ENCODE measurements around the gene HPCAL1. TPM values are rescaled to one million over a fixed set of nuclear protein-coding genes. Genes with fewer than 3 reads are reported as not detected.

The HPCAL1 gene
- total and polyA plus RNA-seq, 2 of the 8 experiments (the other 6 are each of a cell fraction or from before 2014, with no cell fraction given): 5.8 to 8.6 TPM

GRCh38 chr2:10356439-10356811 is 53.7 kb downstream of the HPCAL1 start:
- Histone ChIP-seq H2BK5ac (ENCODE audit: low read depth, low read length) (no peak overlapping the region), H3K4me1 (replicated peaks in 1 of 4; ENCODE audit: control insufficient read depth in 3 of 4, insufficient read depth in 4 of 4, low read length in 3 of 4) (no peaks in the 10 kb centered on the region), H2AK5ac (ENCODE audit: low read depth, low read length) (no peak overlapping the region; the same call in 1 of the 2 replicates), H4K5ac (ENCODE audit: insufficient read length, low read depth, low read length) (no peak overlapping the region), H2BK12ac (ENCODE audit: low read depth, low read length) (no peak overlapping the region), H3K27ac (ENCODE audit: low read depth, low read length) (no peak overlapping the region), H3K4ac (replicated peaks; ENCODE audit: insufficient read length, low read depth, low read length) (no peak overlapping the region), H3K79me1 (ENCODE audit: low read depth, low read length) (no peaks in the 10 kb centered on the region; the same call in 1 of the 2 replicates), H3K79me2 (ENCODE audit: control insufficient read depth in 1 of 2, insufficient read depth in 2 of 2, low read length in 2 of 2) (no peaks in the 10 kb centered on the region), H3K23ac (ENCODE audit: insufficient read length) (no peak overlapping the region), H3K9ac (replicated peaks in 1 of 4; ENCODE audit: extremely low read depth in 1 of 4, low read depth in 3 of 4, low read length in 3 of 4) (no peak overlapping the region), H3K9me3 (ENCODE audit: insufficient read depth in 2 of 2, low read depth in 1 of 2, low read length in 1 of 2) (no peaks in the 10 kb centered on the region), H4K91ac (replicated peaks; ENCODE audit: insufficient read length, low read length) (no peak overlapping the region), H2BK120ac (replicated peaks; ENCODE audit: low read depth, low read length) (no peak overlapping the region), H3K56ac (replicated peaks; ENCODE audit: insufficient read length, low read depth, low read length) (no peak overlapping the region), H3K36me3 (ENCODE audit: control insufficient read depth in 2 of 4, insufficient read depth in 4 of 4, low read length in 3 of 4) (no peaks in the 10 kb centered on the region), H3K4me2 (ENCODE audit: insufficient read depth in 1 of 2, low read depth in 2 of 2, low read length in 2 of 2) (no peak overlapping the region), H3K14ac (ENCODE audit: insufficient read length) (no peak overlapping the region), H2BK20ac (ENCODE audit: low read length) (no peak overlapping the region), H3K23me2 (ENCODE audit: low read depth, low read length) (no peaks in the 10 kb centered on the region), H2AFZ (ENCODE audit: low read length) (no peak overlapping the region), H2BK15ac (ENCODE audit: low read length) (no peak overlapping the region), H4K8ac (ENCODE audit: extremely low read depth, insufficient read depth, low read length) (no peak overlapping the region), H3K18ac (ENCODE audit: extremely low read depth, low read length) (no peak overlapping the region), H4K20me1 (replicated peaks in 1 of 2; ENCODE audit: control insufficient read depth in 1 of 2, insufficient read depth in 2 of 2, low read length in 2 of 2) (no peaks in the 10 kb centered on the region), H3K27me3 (replicated peaks in 1 of 4; ENCODE audit: control insufficient read depth in 3 of 4, extremely low read depth in 1 of 4, insufficient read depth in 3 of 4, low read length in 3 of 4) (no peaks in the 10 kb centered on the region), H3K4me3 (ENCODE audit: extremely low read depth in 1 of 4, insufficient read depth in 2 of 4, low read depth in 3 of 4, low read length in 4 of 4) (no peak overlapping the region)
- ChIA-PET POLR2A (ENCODE audit: partially characterized antibody) (no interaction called here), CTCF (ENCODE audit: partially characterized antibody) (interaction anchor here (0.8 to 1.1 kb wide), 3 partner anchors 19 to 50 kb away, joined by 3 read pairs; no protein-coding TSS in a partner anchor)
- DNase-seq (ENCODE audit: low read depth in 1 of 2, low spot score in 2 of 2) (no peak), FAIRE-seq (no peak)
- TF ChIP-seq CBX5 (IDR thresholded peaks at IDR 0.05; ENCODE audit: low read depth, low read length) (no peak), TAF1 (IDR thresholded peaks at IDR 0.05; ENCODE audit: low read depth, low read length) (no peak), MAFK (IDR thresholded peaks at IDR 0.05; ENCODE audit: low read depth, low read length) (no peak), HDAC2 (IDR thresholded peaks at IDR 0.05; ENCODE audit: borderline replicate concordance in 1 of 2, low read depth in 2 of 2, low read length in 2 of 2) (no peak), CTBP2 (IDR thresholded peaks at IDR 0.05; ENCODE audit: borderline replicate concordance, insufficient read depth, insufficient read length, low read length) (no peak), SP1 (IDR thresholded peaks at IDR 0.05; ENCODE audit: low read depth, low read length) (no peak), JUND (IDR thresholded peaks at IDR 0.05; ENCODE audit: low read length) (no peak), POLR2A (IDR thresholded peaks at IDR 0.05; ENCODE audit: control extremely low read depth in 1 of 2, low read depth in 2 of 2, low read length in 2 of 2) (no peak), POLR2AphosphoS5 (IDR thresholded peaks at IDR 0.05; ENCODE audit: low read depth, low read length) (no peak), TAF7 (optimal IDR thresholded peaks at IDR 0.05; ENCODE audit: borderline replicate concordance, low read depth, low read length) (no peak), USF2 (IDR thresholded peaks at IDR 0.05; ENCODE audit: low read length) (no peak), ATF3 (IDR thresholded peaks at IDR 0.05; ENCODE audit: insufficient read depth, low read depth, low read length) (no peak), KDM4A (IDR thresholded peaks at IDR 0.05; ENCODE audit: low read depth, low read length, severe bottlenecking) (no peak)
- 86% methylated on average over 8 of the region's 8 CpGs; no CpG with 5 or more reads in 1 of the 2 experiments for WGBS, 2 experiments (ENCODE audit: extremely low coverage in 1 of 2, insufficient coverage in 1 of 2, insufficient read length in 1 of 2, insufficient replicate concordance in 2 of 2, low coverage in 1 of 2, low lambda C conversion rate in 2 of 2, missing lambda C conversion rate in 1 of 2)
